Measurements from ENCODE around the gene IFFO2. TPM values are rescaled to one million over a fixed set of nuclear protein-coding genes. Genes with fewer than 3 reads are reported as not detected.

IFFO2 gene
- total RNA-seq, 2 donors from 2014 or later = 4.6 to 6.4 TPM

DNA sequence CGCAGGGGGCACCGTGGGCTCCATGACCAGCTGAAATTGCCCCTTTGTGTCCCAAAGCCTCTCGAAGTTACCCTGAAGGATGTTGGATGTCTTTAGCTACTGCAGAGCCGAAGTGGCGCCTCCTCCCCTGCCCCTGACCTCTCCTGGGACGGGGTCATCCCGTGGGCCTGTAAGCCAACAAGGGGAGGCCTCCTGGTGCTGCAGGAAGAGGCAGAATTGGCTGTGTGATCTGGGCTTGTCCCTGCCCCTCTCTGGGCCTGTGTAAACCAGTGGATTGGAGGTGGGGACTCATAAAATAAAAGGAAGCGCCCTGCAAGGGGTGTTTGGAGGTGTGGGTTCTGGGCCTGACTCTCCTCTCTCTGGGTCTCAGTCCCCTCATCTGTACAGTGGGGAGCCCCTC lies 94.9 kb downstream of the IFFO2 start:
- H3K36me3 ChIP-seq (ENCODE audit: control insufficient read depth, insufficient read depth, low read length) = no peaks in the 10 kb centered on the region
- H3K4me1 Mint-ChIP-seq = no peaks in the 10 kb centered on the region
- H3K36me3 Mint-ChIP-seq (ENCODE audit: low read depth) = no peaks in the 10 kb centered on the region
- peaks cover 19% of the 10 kb centered on the region for H3K27me3 ChIP-seq (ENCODE audit: control insufficient read depth, insufficient read depth, low read length, poor library complexity, severe bottlenecking)
- H3K4me1 ChIP-seq (ENCODE audit: control insufficient read depth, insufficient read depth, low read length) = no peaks in the 10 kb centered on the region
- no peak overlapping the region for H3K9ac ChIP-seq (ENCODE audit: extremely low read depth, low read length, poor library complexity, severe bottlenecking)
- peaks cover 15% of the 10 kb centered on the region for H3K27me3 Mint-ChIP-seq (ENCODE audit: insufficient read depth)
- no peaks in the 10 kb centered on the region for H3K9me3 ChIP-seq (ENCODE audit: control insufficient read depth, low read length)
- H3K27ac ChIP-seq (ENCODE audit: low read depth, low read length) = no peak overlapping the region
- 45 to 80% methylated on average over 3 to 8 of the region's 8 CpGs for WGBS, 2 experiments (ENCODE audit: insufficient coverage in 1 of 2, insufficient read length in 1 of 2)
- no peak overlapping the region for H3K4me3 ChIP-seq (ENCODE audit: low read length)
- no peak overlapping the region for H3K4me3 Mint-ChIP-seq
- H3K9me3 Mint-ChIP-seq = no peaks in the 10 kb centered on the region
- no peak for DNase-seq
- no peak overlapping the region for H3K27ac Mint-ChIP-seq
- TF ChIP-seq, protein P1, sequence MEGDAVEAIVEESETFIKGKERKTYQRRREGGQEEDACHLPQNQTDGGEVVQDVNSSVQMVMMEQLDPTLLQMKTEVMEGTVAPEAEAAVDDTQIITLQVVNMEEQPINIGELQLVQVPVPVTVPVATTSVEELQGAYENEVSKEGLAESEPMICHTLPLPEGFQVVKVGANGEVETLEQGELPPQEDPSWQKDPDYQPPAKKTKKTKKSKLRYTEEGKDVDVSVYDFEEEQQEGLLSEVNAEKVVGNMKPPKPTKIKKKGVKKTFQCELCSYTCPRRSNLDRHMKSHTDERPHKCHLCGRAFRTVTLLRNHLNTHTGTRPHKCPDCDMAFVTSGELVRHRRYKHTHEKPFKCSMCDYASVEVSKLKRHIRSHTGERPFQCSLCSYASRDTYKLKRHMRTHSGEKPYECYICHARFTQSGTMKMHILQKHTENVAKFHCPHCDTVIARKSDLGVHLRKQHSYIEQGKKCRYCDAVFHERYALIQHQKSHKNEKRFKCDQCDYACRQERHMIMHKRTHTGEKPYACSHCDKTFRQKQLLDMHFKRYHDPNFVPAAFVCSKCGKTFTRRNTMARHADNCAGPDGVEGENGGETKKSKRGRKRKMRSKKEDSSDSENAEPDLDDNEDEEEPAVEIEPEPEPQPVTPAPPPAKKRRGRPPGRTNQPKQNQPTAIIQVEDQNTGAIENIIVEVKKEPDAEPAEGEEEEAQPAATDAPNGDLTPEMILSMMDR (conservative IDR thresholded peaks at IDR 0.05) = no peak

DNA sequence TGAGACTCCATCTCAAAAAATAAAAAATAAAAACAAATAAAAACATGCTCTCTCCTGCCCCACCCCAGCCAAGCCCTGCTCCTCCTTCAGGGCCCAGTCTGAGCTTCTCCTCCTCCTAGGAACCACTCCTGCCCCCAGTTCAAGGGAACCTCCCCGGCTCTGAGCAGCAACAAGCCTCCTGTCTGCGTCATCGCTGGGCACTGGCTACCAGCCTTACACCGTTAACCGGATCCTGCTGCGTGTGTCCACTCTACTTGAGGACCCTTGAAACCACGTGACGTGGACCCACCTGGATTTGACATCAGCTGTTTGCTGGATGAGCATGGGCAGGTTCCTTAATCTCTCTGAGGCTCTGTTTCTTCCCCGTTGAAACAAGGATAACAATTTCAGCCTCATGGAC lies 95.4 kb downstream of the IFFO2 start:
- 76 to 84% methylated on average over 8 to 9 of the region's 9 CpGs for WGBS, 2 experiments (ENCODE audit: insufficient coverage in 1 of 2, insufficient read length in 1 of 2)
- H3K4me1 Mint-ChIP-seq = no peaks in the 10 kb centered on the region
- no peak overlapping the region for H3K4me3 Mint-ChIP-seq

DNA sequence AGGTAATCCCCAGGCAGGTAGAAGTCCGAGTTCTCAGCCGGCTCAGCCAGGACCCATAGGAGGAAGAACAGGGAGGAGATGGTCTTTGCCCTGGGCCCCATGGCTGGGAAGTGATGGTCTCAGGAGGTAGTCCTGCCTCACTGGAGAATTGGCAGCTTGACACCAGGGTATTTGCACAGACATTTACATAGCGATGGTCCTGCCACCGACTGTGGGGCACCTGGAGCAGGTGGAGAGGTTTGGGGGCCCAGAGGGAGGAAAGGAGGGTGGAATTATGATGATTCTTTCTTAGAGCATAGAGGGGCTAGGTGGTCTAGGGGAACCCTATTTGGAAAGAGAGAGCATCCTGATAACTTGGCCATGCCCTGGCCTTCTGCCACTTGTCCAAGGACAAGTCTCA lies 96.9 kb downstream of the IFFO2 start, which contains the start of gene TAS1R2:
Gene TAS1R2 (minus strand): TSS at position 101 of the 400 bp plus-strand sequence. CDS start 0 bp downstream, at position 101.
- no peak within 1 kb of the TSS for H3K4me3 ChIP-seq (ENCODE audit: low read length)
- Mint-ChIP-seq H3K36me3 (ENCODE audit: low read depth) (no peaks in the 10 kb centered on the region), H3K4me1 (no peaks in the 10 kb centered on the region), H3K27me3 (ENCODE audit: insufficient read depth) (peaks cover 17% of the 10 kb centered on the region), H3K9me3 (no peaks in the 10 kb centered on the region), H3K4me3 (no peak within 1 kb of the TSS), H3K27ac (no peak within 1 kb of the TSS)
- no peak within 1 kb of the TSS for H3K9ac ChIP-seq (ENCODE audit: extremely low read depth, low read length, poor library complexity, severe bottlenecking)
- TF ChIP-seq, protein P1 (conservative IDR thresholded peaks at IDR 0.05) = no peak
- H3K27ac ChIP-seq (ENCODE audit: low read depth, low read length) = no peak within 1 kb of the TSS
- H3K36me3 ChIP-seq (ENCODE audit: control insufficient read depth, insufficient read depth, low read length) = no peaks in the 10 kb centered on the region
- 80% methylated on average over 4 of the region's 4 CpGs for WGBS, 2 experiments (ENCODE audit: insufficient coverage in 1 of 2, insufficient read length in 1 of 2)
- DNase-seq = no peak
- H3K27me3 ChIP-seq (ENCODE audit: control insufficient read depth, insufficient read depth, low read length, poor library complexity, severe bottlenecking) = peaks cover 18% of the 10 kb centered on the region
- no peaks in the 10 kb centered on the region for H3K4me1 ChIP-seq (ENCODE audit: control insufficient read depth, insufficient read depth, low read length)
- H3K9me3 ChIP-seq (ENCODE audit: control insufficient read depth, low read length) = no peaks in the 10 kb centered on the region

More for the DNA sequence above, 95.4 kb downstream of the IFFO2 start:
- DNase-seq = no peak
- Mint-ChIP-seq H3K36me3 (ENCODE audit: low read depth) (no peaks in the 10 kb centered on the region), H3K27me3 (ENCODE audit: insufficient read depth) (peaks cover 13% of the 10 kb centered on the region), H3K9me3 (no peaks in the 10 kb centered on the region), H3K27ac (no peak overlapping the region)
- TF ChIP-seq, protein P1 (conservative IDR thresholded peaks at IDR 0.05) = no peak
- Histone ChIP-seq H3K9me3 (ENCODE audit: control insufficient read depth, low read length) (no peaks in the 10 kb centered on the region), H3K4me3 (ENCODE audit: low read length) (no peak overlapping the region), H3K27me3 (ENCODE audit: control insufficient read depth, insufficient read depth, low read length, poor library complexity, severe bottlenecking) (peaks cover 16% of the 10 kb centered on the region), H3K9ac (ENCODE audit: extremely low read depth, low read length, poor library complexity, severe bottlenecking) (no peak overlapping the region), H3K4me1 (ENCODE audit: control insufficient read depth, insufficient read depth, low read length) (no peaks in the 10 kb centered on the region), H3K36me3 (ENCODE audit: control insufficient read depth, insufficient read depth, low read length) (no peaks in the 10 kb centered on the region), H3K27ac (ENCODE audit: low read depth, low read length) (no peak overlapping the region)

All from endodermal cell (in vitro differentiated cells).